T-cell (primary cell): ENCODE results near the gene DPP7. TPM values are rescaled to one million over a fixed set of nuclear protein-coding genes. Genes with fewer than 3 reads are reported as not detected.

Source experiments
- ATAC-seq, 4 experiments: fragments of 200-7000 bp in 3 of 4; fragments of 150-1000 bp in 1 of 4; cut with Tn5 transposase; replicated peaks in 1 of 4; 1 replicate in 3 of 4; 2 replicates in 1 of 4; pipeline ENCODE4 v1.10.0; 2021; ENCODE audit warnings: moderate library complexity in 3 of 4, mild to moderate bottlenecking in 2 of 4, moderate number of reproducible peaks in 1 of 4
- CTCF ChIA-PET, 2 donors: fragments of 300-600 bp; sonication (Branson Sonifier 250); formaldehyde crosslinking; loops; one replicate each; lab custom pipeline; 2022; ENCODE audit warnings: antibody characterized with exemption in 2 of 2; lab: Charles Lee
- POLR2A ChIA-PET, 2 donors: fragments of 300-600 bp; sonication (Branson Sonifier 250); formaldehyde crosslinking; loops; one replicate each; lab custom pipeline; 2022; ENCODE audit warnings: antibody characterized with exemption in 2 of 2; lab: Charles Lee
- DNase-seq, 35 experiments: peaks; one replicate each; pipeline versions ENCODE4 v3.0.0 to v3.0.0-alpha.2; 2013 to 2023
- H3K27ac ChIP-seq: one replicate; pipeline ENCODE4 v1.5.1; 2013; ENCODE audit warnings: low read length
- H3K27me3 ChIP-seq, 2 experiments: replicated peaks in 1 of 2; 1 replicate in 1 of 2; 2 replicates in 1 of 2; pipeline versions ENCODE4 v1.6.1 to v1.7.0; 2013; ENCODE audit warnings: low read length in 1 of 2, mixed read lengths in 1 of 2; ENCODE audit not compliant: control insufficient read depth in 2 of 2, insufficient read depth in 2 of 2; ENCODE audit errors: extremely low read depth in 1 of 2
- H3K36me3 ChIP-seq, 2 donors: 1 replicate in 1 of 2; 2 replicates in 1 of 2; pipeline versions ENCODE4 v1.6.1 to v1.7.0; 2013; ENCODE audit warnings: low read length in 1 of 2; ENCODE audit not compliant: control insufficient read depth in 2 of 2, insufficient read depth in 1 of 2; ENCODE audit errors: extremely low read depth in 1 of 2
- H3K4me1 ChIP-seq, 2 experiments: 1 replicate in 1 of 2; 2 replicates in 1 of 2; pipeline versions ENCODE4 v1.6.1 to v1.7.0; 2013; ENCODE audit warnings: low read length in 2 of 2, mixed read lengths in 1 of 2; ENCODE audit not compliant: insufficient read depth in 2 of 2, control insufficient read depth in 1 of 2; ENCODE audit errors: extremely low read depth in 1 of 2
- H3K4me3 ChIP-seq, 2 donors: 1 replicate in 1 of 2; 2 replicates in 1 of 2; pipeline versions ENCODE4 v1.5.1 to v1.7.0; 2013; ENCODE audit warnings: mild to moderate bottlenecking in 2 of 2, low read length in 1 of 2, moderate library complexity in 1 of 2; ENCODE audit not compliant: control insufficient read depth in 1 of 2; ENCODE audit errors: extremely low read depth in 1 of 2
- H3K9me3 ChIP-seq: 2 replicates; pipeline ENCODE4 v1.7.0; 2013
- H3K27ac Mint-ChIP-seq, 2 donors: one replicate each; pipeline ENCODE4 v1.8.0; 2020 to 2021; ENCODE audit warnings: mild to moderate bottlenecking in 2 of 2, mixed read lengths in 2 of 2
- H3K27me3 Mint-ChIP-seq, 2 donors: one replicate each; pipeline ENCODE4 v1.8.0; 2021 to 2022; ENCODE audit warnings: mixed read lengths in 2 of 2
- H3K36me3 Mint-ChIP-seq: one replicate; pipeline ENCODE4 v1.8.0; 2021; ENCODE audit warnings: mixed read lengths
- H3K4me1 Mint-ChIP-seq, 3 donors: one replicate each; pipeline ENCODE4 v1.8.0; 2020 to 2022; ENCODE audit warnings: mixed read lengths in 3 of 3, mild to moderate bottlenecking in 1 of 3
- H3K4me3 Mint-ChIP-seq, 3 donors: one replicate each; pipeline ENCODE4 v1.8.0; 2020 to 2022; ENCODE audit warnings: mild to moderate bottlenecking in 3 of 3, mixed read lengths in 3 of 3, moderate library complexity in 3 of 3
- H3K9me3 Mint-ChIP-seq, 3 donors: one replicate each; pipeline ENCODE4 v1.8.0; 2020 to 2022; ENCODE audit warnings: mixed read lengths in 3 of 3
- WGBS: methylation state at CpG from one replicate; pipeline ENCODE4 v1.1.5; 2013; ENCODE audit warnings: missing lambda C conversion rate; ENCODE audit not compliant: insufficient coverage; 5-methylcytosine and 5-hydroxymethylcytosine counted together
- total RNA-seq, 35 experiments: library from RNA in 6 of 35; stranded (reverse) in 6 of 35; fragments of 120-200 nt in 1 of 35; gene quantifications; one replicate each; pipeline versions ENCODE4 v1.2.1 to v1.2.4 and lab custom pipeline; 2013 to 2026

DPP7 gene
- total RNA-seq, 5 donors from 2014 or later (not counting 1 experiment from before 2014, with no cell fraction given): 246 to 469 (median 425) TPM

DNA sequence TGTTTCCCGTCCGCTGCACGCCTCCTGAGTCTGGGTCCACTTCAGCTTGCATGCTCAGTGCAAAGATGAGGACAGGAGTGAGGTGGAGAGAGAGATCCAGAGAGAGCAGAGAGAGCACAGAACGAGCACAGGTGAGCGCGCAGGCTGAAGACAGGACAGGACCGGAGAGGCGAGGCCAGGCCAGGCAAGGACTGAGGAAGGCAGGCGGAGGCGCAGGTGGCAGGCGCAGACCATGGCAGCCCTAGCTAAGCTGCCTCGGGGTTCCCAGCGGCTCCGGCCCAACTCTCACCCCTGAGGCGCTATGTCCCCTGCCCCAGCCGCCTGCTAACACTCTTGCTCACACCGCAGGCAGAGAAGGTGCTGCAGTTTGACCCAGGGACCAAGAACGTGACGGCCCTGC lies 34.1 kb upstream of the DPP7 start:
- Histone ChIP-seq H3K4me1 (peaks cover 0 to 6% of the 10 kb centered on the region in 2 experiments), H3K36me3 (no peaks in the 10 kb centered on the region), H3K4me3 (no peak overlapping the region), H3K9me3 (no peaks in the 10 kb centered on the region), H3K27me3 (peaks cover 0 to 53% of the 10 kb centered on the region in 2 experiments), H3K27ac (no peak overlapping the region)
- Mint-ChIP-seq H3K4me1 (peaks cover 0 to 2% (median 0%) of the 10 kb centered on the region in 3 donors), H3K27me3 (peaks cover 3 to 13% of the 10 kb centered on the region in 2 donors), H3K27ac (no peak overlapping the region), H3K36me3 (no peaks in the 10 kb centered on the region), H3K9me3 (no peaks in the 10 kb centered on the region), H3K4me3 (no peak overlapping the region)
- ChIA-PET POLR2A (no interaction called here), CTCF (no interaction called here)
- ATAC-seq (no peak), DNase-seq (no peak)
- 85% methylated on average over 17 of the region's 19 CpGs for WGBS

- Mint-ChIP-seq H3K36me3 (no peaks in the 10 kb centered on the region), H3K4me3 (no peak overlapping the region), H3K27ac (no peak overlapping the region), H3K27me3 (peaks cover 3 to 17% of the 10 kb centered on the region in 2 donors), H3K4me1 (peaks cover 0 to 2% (median 0%) of the 10 kb centered on the region in 3 donors), H3K9me3 (no peaks in the 10 kb centered on the region)
- Histone ChIP-seq H3K9me3 (no peaks in the 10 kb centered on the region), H3K27me3 (peaks cover 0 to 55% of the 10 kb centered on the region in 2 experiments), H3K4me3 (no peak overlapping the region), H3K36me3 (no peaks in the 10 kb centered on the region), H3K27ac (no peak overlapping the region), H3K4me1 (peaks cover 0 to 6% of the 10 kb centered on the region in 2 experiments)
- WGBS: 78% methylated on average over 22 of the region's 27 CpGs
- ChIA-PET CTCF (no interaction called here), POLR2A (no interaction called here)
- ATAC-seq (no peak), DNase-seq (no peak)
Measured at GRCh38 chr9:137148242-137148641, 33.7 kb upstream of the DPP7 start.

DNA sequence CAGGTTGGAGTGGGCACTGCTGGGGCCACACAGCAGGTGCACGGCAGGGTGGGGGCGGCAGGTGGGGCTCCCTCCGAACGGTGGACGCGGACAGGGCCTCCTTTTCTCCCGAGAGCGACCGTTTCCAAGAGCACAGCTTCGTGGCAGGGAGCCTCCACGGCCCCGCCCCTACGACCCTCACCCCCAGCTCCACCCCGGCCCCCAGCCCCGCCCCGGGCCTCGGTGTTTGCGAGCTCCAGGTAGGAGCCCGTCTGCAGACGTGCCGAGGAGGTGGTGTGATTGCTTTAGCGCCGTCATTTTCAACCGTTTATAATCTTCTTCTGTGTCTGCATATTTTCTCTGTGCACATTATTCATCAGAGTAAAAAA lies 33.2 kb upstream of the DPP7 start:
- 43% methylated on average over 17 of the region's 24 CpGs for WGBS
- H3K27me3 ChIP-seq: peaks cover 0 to 60% of the 10 kb centered on the region in 2 experiments
- Mint-ChIP-seq H3K4me1 (peaks cover 0 to 2% (median 0%) of the 10 kb centered on the region in 3 donors), H3K27me3 (peaks cover 3 to 19% of the 10 kb centered on the region in 2 donors), H3K4me3 (no peak overlapping the region), H3K27ac (no peak overlapping the region), H3K36me3 (no peaks in the 10 kb centered on the region), H3K9me3 (no peaks in the 10 kb centered on the region)
- H3K4me3 ChIP-seq: no peak overlapping the region
- H3K4me1 ChIP-seq: peaks cover 0 to 6% of the 10 kb centered on the region in 2 experiments
- ChIA-PET POLR2A (no interaction called here), CTCF (no interaction called here)
- ATAC-seq: no peak
- H3K36me3 ChIP-seq: no peaks in the 10 kb centered on the region
- DNase-seq: no peak
- H3K9me3 ChIP-seq: no peaks in the 10 kb centered on the region
- H3K27ac ChIP-seq: no peak overlapping the region

DNA sequence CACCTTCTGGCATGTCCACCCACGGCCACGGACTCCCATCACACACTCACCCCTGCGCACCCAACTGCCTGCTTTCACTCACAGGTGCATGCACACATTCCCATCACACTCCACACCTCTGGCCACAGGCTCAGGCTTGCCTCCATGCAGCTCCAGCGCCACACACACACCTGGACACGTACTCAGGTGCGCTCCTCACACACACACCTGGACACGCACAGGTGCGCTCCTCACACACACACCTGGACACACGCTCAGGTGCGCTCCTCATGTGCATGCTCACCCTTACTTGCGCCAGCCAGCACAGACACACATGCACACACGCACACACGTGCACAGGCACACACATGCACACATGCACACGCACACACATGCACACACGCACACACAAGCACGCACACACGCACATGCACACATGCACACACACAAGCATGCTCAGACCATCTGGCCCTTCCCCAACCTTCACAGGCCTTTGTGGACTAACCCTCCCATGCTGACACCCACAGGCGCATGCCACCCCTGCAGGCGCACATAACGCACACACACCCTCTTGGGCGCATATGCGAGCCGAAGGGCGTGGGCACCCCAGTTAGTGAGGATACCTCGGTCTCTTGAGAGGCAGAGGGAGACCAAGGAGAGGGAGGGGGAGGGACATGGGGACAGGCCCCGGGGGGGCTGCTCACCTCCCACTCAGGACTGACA lies 32.7 kb upstream of the DPP7 start:
- Histone ChIP-seq H3K4me1 (peaks cover 0 to 6% of the 10 kb centered on the region in 2 experiments), H3K9me3 (no peaks in the 10 kb centered on the region), H3K27ac (no peak overlapping the region), H3K27me3 (peaks cover 0 to 65% of the 10 kb centered on the region in 2 experiments), H3K36me3 (no peaks in the 10 kb centered on the region), H3K4me3 (no peak overlapping the region)
- Mint-ChIP-seq H3K27me3 (peaks cover 7 to 24% of the 10 kb centered on the region in 2 donors), H3K4me1 (peaks cover 0 to 4% (median 2%) of the 10 kb centered on the region in 3 donors), H3K9me3 (no peaks in the 10 kb centered on the region), H3K36me3 (no peaks in the 10 kb centered on the region), H3K27ac (peak overlapping the region; percentile 55), H3K4me3 (no peak overlapping the region)
- no peak for DNase-seq
- ATAC-seq: no peak
- ChIA-PET CTCF (no interaction called here), POLR2A (no interaction called here)
- 90% methylated on average over 22 of the region's 26 CpGs for WGBS

GRCh38 chr9:137146527-137146918 lies 32.0 kb upstream of the DPP7 start:
- ChIA-PET POLR2A (no interaction called here), CTCF (no interaction called here)
- no peak overlapping the region for H3K27ac ChIP-seq
- Mint-ChIP-seq H3K27ac (no peak overlapping the region), H3K9me3 (no peaks in the 10 kb centered on the region), H3K36me3 (no peaks in the 10 kb centered on the region), H3K4me3 (no peak overlapping the region), H3K27me3 (peaks cover 13 to 31% of the 10 kb centered on the region in 2 donors), H3K4me1 (peaks cover 0 to 6% (median 2%) of the 10 kb centered on the region in 3 donors)
- ATAC-seq: no peak
- DNase-seq: no peak
- no peaks in the 10 kb centered on the region for H3K9me3 ChIP-seq
- H3K27me3 ChIP-seq: peaks cover 0 to 72% of the 10 kb centered on the region in 2 experiments
- H3K36me3 ChIP-seq: no peaks in the 10 kb centered on the region
- 60% methylated on average over 1 of the region's 9 CpGs for WGBS
- no peak overlapping the region for H3K4me3 ChIP-seq
- peaks cover 0 to 6% of the 10 kb centered on the region in 2 experiments for H3K4me1 ChIP-seq

DNA sequence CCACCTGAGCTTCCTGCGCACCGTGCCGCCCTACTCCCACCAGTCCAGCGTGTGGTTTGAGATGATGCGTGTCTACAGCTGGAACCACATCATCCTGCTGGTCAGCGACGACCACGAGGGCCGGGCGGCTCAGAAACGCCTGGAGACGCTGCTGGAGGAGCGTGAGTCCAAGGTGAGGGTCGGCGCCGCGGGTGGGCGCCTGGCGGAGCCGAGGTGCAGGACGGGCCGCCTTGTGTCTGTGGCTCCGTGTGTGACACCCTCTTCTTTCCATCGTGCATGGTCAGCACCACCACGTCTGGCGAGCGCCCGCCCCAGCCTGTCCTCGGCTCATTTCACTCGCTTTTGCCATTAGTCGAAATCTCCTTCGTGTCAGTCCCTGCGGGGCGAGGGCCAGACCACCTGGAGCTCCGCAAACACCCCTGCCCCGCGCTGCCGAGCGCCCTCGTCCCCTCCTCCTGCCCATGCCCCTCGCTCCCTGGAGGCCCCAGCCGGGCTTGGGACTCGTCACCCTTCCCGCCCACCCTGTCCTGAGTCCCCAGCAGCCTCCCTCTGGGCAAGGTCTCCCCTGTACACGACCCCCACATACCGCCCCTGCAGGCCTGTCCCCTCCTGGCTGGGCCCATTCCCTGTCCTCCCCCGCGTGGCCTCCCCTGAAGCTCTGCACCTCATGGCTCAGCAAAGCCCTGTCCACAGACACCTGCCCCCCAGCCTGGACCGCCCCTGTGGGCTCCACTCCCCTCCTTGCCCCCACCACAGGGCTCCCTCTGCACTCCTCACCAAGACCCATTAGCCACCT lies 31.4 kb upstream of the DPP7 start:
- Mint-ChIP-seq H3K36me3 (no peaks in the 10 kb centered on the region), H3K9me3 (no peaks in the 10 kb centered on the region), H3K4me3 (no peak overlapping the region), H3K27me3 (peaks cover 13 to 37% of the 10 kb centered on the region in 2 donors), H3K4me1 (peaks cover 0 to 6% (median 0%) of the 10 kb centered on the region in 3 donors), H3K27ac (no peak overlapping the region)
- H3K9me3 ChIP-seq: no peaks in the 10 kb centered on the region
- H3K4me3 ChIP-seq: no peak overlapping the region
- no peak overlapping the region for H3K27ac ChIP-seq
- ATAC-seq (no peak), DNase-seq (no peak)
- peaks cover 2 to 76% of the 10 kb centered on the region in 2 experiments for H3K27me3 ChIP-seq
- H3K4me1 ChIP-seq: peaks cover 0 to 2% of the 10 kb centered on the region in 2 experiments
- CTCF ChIA-PET: no interaction called here
- no peaks in the 10 kb centered on the region for H3K36me3 ChIP-seq
- POLR2A ChIA-PET: no interaction called here
- 64% methylated on average over 44 of the region's 49 CpGs for WGBS
